Thymus (tissue), 14 donors: Measurements from ENCODE around the gene HSPA9. TPM values are rescaled to one million over a fixed set of nuclear protein-coding genes. Genes with fewer than 3 reads are reported as not detected.

ENCODE experiments used
- DNase-seq, 9 donors: peaks; one replicate each; pipeline ENCODE4 v3.0.0-alpha.2; 2013; ENCODE audit warnings: low spot score in 9 of 9, low read depth in 6 of 9, missing footprints in 1 of 9
- H3K27ac ChIP-seq, 2 donors: one replicate each; pipeline ENCODE4 v1.5.1; 2013; ENCODE audit warnings: control low read depth in 1 of 2, low read depth in 1 of 2, low read length in 1 of 2, mild to moderate bottlenecking in 1 of 2, moderate library complexity in 1 of 2
- H3K27me3 ChIP-seq, 2 donors: one replicate each; pipeline ENCODE4 v1.5.1; 2013; ENCODE audit warnings: low read length in 1 of 2; ENCODE audit not compliant: control insufficient read depth in 2 of 2, insufficient read depth in 1 of 2
- H3K36me3 ChIP-seq, 2 donors: one replicate each; pipeline ENCODE4 v1.5.1; 2013; ENCODE audit warnings: low read length in 1 of 2, mild to moderate bottlenecking in 1 of 2, moderate library complexity in 1 of 2; ENCODE audit not compliant: control insufficient read depth in 2 of 2, insufficient read depth in 2 of 2
- H3K4me1 ChIP-seq, 2 donors: one replicate each; pipeline ENCODE4 v1.5.1; 2013; ENCODE audit warnings: low read length in 2 of 2; ENCODE audit not compliant: control insufficient read depth in 2 of 2, insufficient read depth in 2 of 2
- H3K4me3 ChIP-seq, 2 donors: one replicate each; pipeline ENCODE4 v1.5.1; 2013; ENCODE audit warnings: low read length in 2 of 2, control low read depth in 1 of 2, mild to moderate bottlenecking in 1 of 2
- H3K9me3 ChIP-seq, 2 donors: one replicate each; pipeline ENCODE4 v1.5.1; 2013; ENCODE audit warnings: low read length in 1 of 2, mild to moderate bottlenecking in 1 of 2; ENCODE audit not compliant: control insufficient read depth in 2 of 2, insufficient read depth in 1 of 2
- WGBS: extraction: QIAGEN DNeasy Blood & Tissue Kit; methylation state at CpG from one replicate; pipeline ENCODE4 v1.1.7; 2013; 5-methylcytosine and 5-hydroxymethylcytosine counted together
- long read RNA-seq, 10 donors: transcript quantifications; one replicate each; lab custom pipeline, GENCODE V29; 2026
- polyA plus RNA-seq: library from polyadenylated mRNA; stranded (reverse); fragments of 200-250 nt; gene quantifications from one replicate; pipeline ENCODE4 v1.2.3, GENCODE V29; 2013
- total RNA-seq: library from RNA; stranded (reverse); fragments of 120-200 nt; gene quantifications from one replicate; pipeline ENCODE4 v1.2.4, GENCODE V29; 2013
- donor health status: healthy.

Gene HSPA9
- total RNA-seq, result 169 TPM
- 94.0 TPM for polyA plus RNA-seq
- long read RNA-seq, donor 1, full-length matches to known transcripts, result 3 of 3 reads
- long read RNA-seq, donor 1, partial matches to known transcripts, result 0 of 3 reads
- long read RNA-seq, donor 1, other reads (novel, unspliced or antisense), result 0 of 3 reads
- long read RNA-seq, donor 2, result 0 reads
- long read RNA-seq, donor 3, full-length matches to known transcripts, result 47 of 67 reads
- long read RNA-seq, donor 3, partial matches to known transcripts, result 20 of 67 reads
- long read RNA-seq, donor 3, other reads (novel, unspliced or antisense), result 0 of 67 reads
- long read RNA-seq, donor 4, full-length matches to known transcripts, result 28 of 33 reads
- long read RNA-seq, donor 4, partial matches to known transcripts, result 5 of 33 reads
- long read RNA-seq, donor 4, other reads (novel, unspliced or antisense), result 0 of 33 reads
- long read RNA-seq, donor 5, full-length matches to known transcripts, result 50 of 327 reads
- long read RNA-seq, donor 5, partial matches to known transcripts, result 258 of 327 reads
- long read RNA-seq, donor 5, other reads (novel, unspliced or antisense), result 19 of 327 reads
- long read RNA-seq, donor 6, full-length matches to known transcripts, result 32 of 44 reads
- long read RNA-seq, donor 6, partial matches to known transcripts, result 12 of 44 reads
- long read RNA-seq, donor 6, other reads (novel, unspliced or antisense), result 0 of 44 reads
- long read RNA-seq, donor 7, full-length matches to known transcripts, result 47 of 56 reads
- long read RNA-seq, donor 7, partial matches to known transcripts, result 9 of 56 reads
- long read RNA-seq, donor 7, other reads (novel, unspliced or antisense), result 0 of 56 reads
- long read RNA-seq, donor 8, full-length matches to known transcripts, result 18 of 18 reads
- long read RNA-seq, donor 8, partial matches to known transcripts, result 0 of 18 reads
- long read RNA-seq, donor 8, other reads (novel, unspliced or antisense), result 0 of 18 reads
- long read RNA-seq, donor 9, full-length matches to known transcripts, result 36 of 41 reads
- long read RNA-seq, donor 9, partial matches to known transcripts, result 5 of 41 reads
- long read RNA-seq, donor 9, other reads (novel, unspliced or antisense), result 0 of 41 reads
- long read RNA-seq, donor 10, full-length matches to known transcripts, result 33 of 33 reads
- long read RNA-seq, donor 10, partial matches to known transcripts, result 0 of 33 reads
- long read RNA-seq, donor 10, other reads (novel, unspliced or antisense), result 0 of 33 reads

- DNase-seq, result peak; percentile 97 to 100 (median 99)
- H3K4me3 ChIP-seq, result peak within 1 kb of the TSS; percentile 97 to 99
- no peaks in the 10 kb centered on the region for H3K27me3 ChIP-seq
- H3K36me3 ChIP-seq, result peaks cover 30 to 31% of the 10 kb centered on the region in 2 donors
- H3K4me1 ChIP-seq, result peaks cover 11 to 13% of the 10 kb centered on the region in 2 donors
- H3K9me3 ChIP-seq, result peaks cover 0 to 10% of the 10 kb centered on the region in 2 donors
- WGBS, result under 1% methylated on average over 73 of the region's 73 CpGs
- peak within 1 kb of the TSS; percentile 100 for H3K27ac ChIP-seq
These were observed at the start of gene HSPA9 for GRCh38 chr5:138575194-138576015. TSS of gene HSPA9 (minus strand) at chr5:138575401. CDS start at chr5:138575318, 83 bp downstream.

- 91% methylated on average over 4 of the region's 4 CpGs for WGBS
- Histone ChIP-seq H3K4me1 (no peaks in the 10 kb centered on the region), H3K27ac (no peak overlapping the region), H3K4me3 (no peak overlapping the region), H3K27me3 (peaks cover 0 to 2% of the 10 kb centered on the region in 2 donors), H3K36me3 (no peaks in the 10 kb centered on the region), H3K9me3 (no peaks in the 10 kb centered on the region)
- no peak for DNase-seq
These were observed 47.9 kb upstream of the HSPA9 start for GRCh38 chr5:138623053-138623452.

GRCh38 chr5:138622051-138622450, 46.9 kb upstream of the HSPA9 start:
- Histone ChIP-seq H3K4me1 (peaks cover 0 to 2% of the 10 kb centered on the region in 2 donors), H3K27ac (no peak overlapping the region), H3K36me3 (no peaks in the 10 kb centered on the region), H3K9me3 (no peaks in the 10 kb centered on the region), H3K4me3 (no peak overlapping the region), H3K27me3 (peaks cover 0 to 2% of the 10 kb centered on the region in 2 donors)
- DNase-seq, result no peak
- WGBS, result 96% methylated on average over 4 of the region's 4 CpGs

- WGBS, result 62% methylated on average over 4 of the region's 4 CpGs
- H3K4me1 ChIP-seq, result peaks cover 0 to 15% of the 10 kb centered on the region in 2 donors
- no peaks in the 10 kb centered on the region for H3K9me3 ChIP-seq
- DNase-seq, result no peak
- peaks cover 0 to 2% of the 10 kb centered on the region in 2 donors for H3K27me3 ChIP-seq
- H3K27ac ChIP-seq, result no peak overlapping the region
- no peak overlapping the region for H3K4me3 ChIP-seq
- H3K36me3 ChIP-seq, result no peaks in the 10 kb centered on the region
These were observed 45.5 kb upstream of the HSPA9 start for GRCh38 chr5:138620663-138621224.

- peak in 4 of 9 donors; percentile 21 to 65 (median 31) for DNase-seq
- peaks cover 0 to 6% of the 10 kb centered on the region in 2 donors for H3K27me3 ChIP-seq
- H3K27ac ChIP-seq, result peak overlapping the region in 1 of 2 donors; percentile 55
- WGBS, result 53% methylated on average over 5 of the region's 5 CpGs
- H3K9me3 ChIP-seq, result no peaks in the 10 kb centered on the region
- H3K4me3 ChIP-seq, result no peak overlapping the region
- peaks cover 0 to 16% of the 10 kb centered on the region in 2 donors for H3K4me1 ChIP-seq
- no peaks in the 10 kb centered on the region for H3K36me3 ChIP-seq
These were observed 41.3 kb upstream of the HSPA9 start for GRCh38 chr5:138616508-138616907.

- no peak for DNase-seq
These were observed 40.3 kb upstream of the HSPA9 start for GRCh38 chr5:138615461-138615860.

GRCh38 chr5:138611678-138612218, 36.5 kb upstream of the HSPA9 start:
- Histone ChIP-seq H3K36me3 (no peaks in the 10 kb centered on the region), H3K9me3 (peaks cover 0 to 1% of the 10 kb centered on the region in 2 donors), H3K27me3 (peaks cover 0 to 27% of the 10 kb centered on the region in 2 donors), H3K27ac (no peak overlapping the region), H3K4me1 (peaks cover 4 to 25% of the 10 kb centered on the region in 2 donors), H3K4me3 (peak overlapping the region; percentile 19 to 34)
- DNase-seq, result no peak
- 76% methylated on average over 5 of the region's 5 CpGs for WGBS

More at GRCh38 chr5:138615461-138615860, 40.3 kb upstream of the HSPA9 start:
- H3K27ac ChIP-seq, result no peak overlapping the region
- H3K36me3 ChIP-seq, result no peaks in the 10 kb centered on the region
- H3K4me3 ChIP-seq, result no peak overlapping the region
- peaks cover 4 to 27% of the 10 kb centered on the region in 2 donors for H3K4me1 ChIP-seq
- H3K27me3 ChIP-seq, result peaks cover 0 to 16% of the 10 kb centered on the region in 2 donors
- peaks cover 0 to 1% of the 10 kb centered on the region in 2 donors for H3K9me3 ChIP-seq
- 94% methylated on average over 3 of the region's 3 CpGs for WGBS
